WTC11 (cell line): ENCODE measurements around the gene NCBP1. TPM values are rescaled to one million over a fixed set of nuclear protein-coding genes. Genes with fewer than 3 reads are reported as not detected.

ENCODE experiments used
- ATAC-seq: fragments of 200-7000 bp; cut with Tn5 transposase; 2 replicates; pipeline ENCODE4 v1.10.0; 2021; ENCODE audit warnings: mild to moderate bottlenecking, moderate library complexity
- CTCF ChIA-PET: fragments of 300-600 bp; sonication (Branson Sonifier 250); formaldehyde crosslinking; loops from one replicate; lab custom pipeline; 2021; ENCODE audit warnings: antibody characterized with exemption; lab: Charles Lee
- POLR2A ChIA-PET: fragments of 350-600 bp; sonication (Branson Sonifier 250); formaldehyde crosslinking; loops from one replicate; lab custom pipeline; 2021; ENCODE audit warnings: antibody characterized with exemption; lab: Charles Lee
- DNase-seq: peaks from one replicate; pipeline ENCODE4 v3.0.0; 2021; ENCODE audit warnings: low spot score
- H3K27ac Mint-ChIP-seq: 2 replicates; pipeline ENCODE4 v1.8.0; 2021; ENCODE audit warnings: mixed read lengths
- H3K27me3 Mint-ChIP-seq: 2 replicates; pipeline ENCODE4 v1.8.0; 2021; ENCODE audit warnings: low read depth, mild to moderate bottlenecking, moderate library complexity, mixed read lengths
- H3K36me3 Mint-ChIP-seq: 2 replicates; pipeline ENCODE4 v1.8.0; 2021; ENCODE audit warnings: mixed read lengths
- H3K4me1 Mint-ChIP-seq: 2 replicates; pipeline ENCODE4 v1.8.0; 2022; ENCODE audit warnings: mixed read lengths
- H3K4me3 Mint-ChIP-seq: 2 replicates; pipeline ENCODE4 v1.8.0; 2021; ENCODE audit warnings: mild to moderate bottlenecking, moderate library complexity, mixed read lengths
- H3K9me3 Mint-ChIP-seq: 2 replicates; pipeline ENCODE4 v1.8.0; 2021; ENCODE audit warnings: mixed read lengths
- E2F4 ChIP-seq: sonication (generic); formaldehyde crosslinking; IDR thresholded peaks from 2 replicates; pipeline ENCODE4 v1.8.1; 2022; ENCODE audit warnings: low read depth, mild to moderate bottlenecking, moderate library complexity, missing genetic modification reagents, borderline replicate concordance
- FOXK1 ChIP-seq: sonication (generic); formaldehyde crosslinking; IDR thresholded peaks from 2 replicates; pipeline ENCODE4 v1.8.0; 2022; ENCODE audit warnings: mild to moderate bottlenecking, moderate library complexity, missing genetic modification reagents
- GABPB1 ChIP-seq: sonication (generic); formaldehyde crosslinking; IDR thresholded peaks from 2 replicates; pipeline ENCODE4 v1.8.1; 2023; ENCODE audit warnings: mild to moderate bottlenecking, missing genetic modification reagents
- HMGA2 ChIP-seq: fragments of 250-450 bp; sonication (Bioruptor Pico); IDR thresholded peaks from 2 replicates; pipeline ENCODE4 v1.4.0; 2021; ENCODE audit warnings: mild to moderate bottlenecking, moderate library complexity
- IRF1 ChIP-seq: sonication (generic); formaldehyde crosslinking; IDR thresholded peaks from 2 replicates; pipeline ENCODE4 v1.8.0; 2023; ENCODE audit warnings: missing genetic modification reagents
- JUN ChIP-seq: sonication (generic); formaldehyde crosslinking; IDR thresholded peaks from 2 replicates; pipeline ENCODE4 v1.8.0; 2023; ENCODE audit warnings: mild to moderate bottlenecking, missing genetic modification reagents
- NFATC4 ChIP-seq: fragments of 250-450 bp; sonication (Bioruptor Pico); IDR thresholded peaks from 2 replicates; pipeline ENCODE4 v1.9.0; 2021; ENCODE audit warnings: mild to moderate bottlenecking
- NFYB ChIP-seq: sonication (generic); formaldehyde crosslinking; conservative IDR thresholded peaks from 2 replicates; pipeline ENCODE4 v1.8.0; 2022; ENCODE audit warnings: low read depth, missing genetic modification reagents
- NR1H2 ChIP-seq: sonication (generic); formaldehyde crosslinking; IDR thresholded peaks from 2 replicates; pipeline ENCODE4 v1.9.0; 2021; ENCODE audit warnings: mild to moderate bottlenecking, moderate library complexity, missing genetic modification reagents
- SMAD4 ChIP-seq: sonication (generic); formaldehyde crosslinking; IDR thresholded peaks from 2 replicates; pipeline ENCODE4 v1.8.0; 2022; ENCODE audit warnings: mild to moderate bottlenecking, missing genetic modification reagents
- SP1 ChIP-seq: sonication (generic); formaldehyde crosslinking; conservative IDR thresholded peaks from 2 replicates; pipeline ENCODE4 v1.8.1; 2022; ENCODE audit warnings: missing genetic modification reagents
- STAT6 ChIP-seq: sonication (generic); formaldehyde crosslinking; conservative IDR thresholded peaks from 2 replicates; pipeline ENCODE4 v1.8.1; 2023; ENCODE audit warnings: mild to moderate bottlenecking, low read depth, missing genetic modification reagents, moderate library complexity
- TEAD1 ChIP-seq: sonication (generic); formaldehyde crosslinking; IDR thresholded peaks from 2 replicates; pipeline ENCODE4 v1.8.0; 2022; ENCODE audit warnings: mild to moderate bottlenecking, missing genetic modification reagents
- ZBTB43 ChIP-seq: sonication (generic); formaldehyde crosslinking; IDR thresholded peaks from 2 replicates; pipeline ENCODE4 v1.8.1; 2023; ENCODE audit warnings: mild to moderate bottlenecking, missing genetic modification reagents
- ZMAT4 ChIP-seq: fragments of 250-450 bp; sonication (Bioruptor Pico); IDR thresholded peaks from 2 replicates; pipeline ENCODE4 v1.9.0; 2021; ENCODE audit warnings: mild to moderate bottlenecking
- ZNF219 ChIP-seq: sonication (generic); formaldehyde crosslinking; IDR thresholded peaks from 2 replicates; pipeline ENCODE4 v1.8.0; 2023; ENCODE audit warnings: missing genetic modification reagents, mild to moderate bottlenecking, borderline replicate concordance
- ZNF317 ChIP-seq: sonication (generic); formaldehyde crosslinking; IDR thresholded peaks from 2 replicates; pipeline ENCODE4 v1.8.1; 2023; ENCODE audit warnings: low read depth, mild to moderate bottlenecking, moderate library complexity, missing genetic modification reagents, borderline replicate concordance
- ZSCAN18 ChIP-seq: fragments of 250-450 bp; sonication (Bioruptor Pico); IDR thresholded peaks from 2 replicates; pipeline ENCODE4 v2.1.2; 2022; ENCODE audit warnings: mild to moderate bottlenecking, moderate library complexity
- total RNA-seq: library from RNA; stranded (reverse); gene quantifications from 3 replicates; pipeline ENCODE4 v1.2.3, GENCODE V29; 2021

NCBP1 gene
- total RNA-seq, 1 experiment from 2014 or later = 61.1 TPM

GRCh38 chr9:97633859-97634490, 354 bp downstream of the NCBP1 start (continued):
- no peak for TF ChIP-seq STAT6 (CRISPR knock-in tag)
- 0 out of 2 replicates have a peak, but pooled peaks have one; percentile 18 for TF ChIP-seq ZNF317 (CRISPR knock-in tag)
- TF ChIP-seq HMGA2 (CRISPR knock-in tag) = no peak
- TF ChIP-seq NFATC4 = no peak
- no peak for TF ChIP-seq ZSCAN18 (CRISPR knock-in tag)
- TF ChIP-seq SP1 (CRISPR knock-in tag) = no peak
- TF ChIP-seq SMAD4 (CRISPR knock-in tag) = no peak
- TF ChIP-seq ZNF219 (CRISPR knock-in tag) = no peak
- TF ChIP-seq, all 79 proteins: peak for 7

GRCh38 chr9:97635026-97635425, 1.4 kb downstream of the NCBP1 start:
- peak overlapping the region; percentile 47 for H3K27ac Mint-ChIP-seq
- CTCF ChIA-PET = interaction anchor here (0.9 kb wide), 1 partner anchor 62 kb away, joined by 3 read pairs; the partner anchor contains the start of gene XPA

More at GRCh38 chr9:97635026-97635425, 1.4 kb downstream of the NCBP1 start:
- H3K27me3 Mint-ChIP-seq = no peaks in the 10 kb centered on the region
- TF ChIP-seq NFYB (CRISPR knock-in tag) (no peak), ZNF317 (CRISPR knock-in tag) (no peak), GABPB1 (CRISPR knock-in tag) (no peak), TEAD1 (CRISPR knock-in tag) (no peak), NR1H2 (CRISPR knock-in tag) (no peak), ZMAT4 (CRISPR knock-in tag) (no peak), IRF1 (CRISPR knock-in tag) (no peak), E2F4 (CRISPR knock-in tag) (no peak), ZBTB43 (CRISPR knock-in tag) (no peak), FOXK1 (CRISPR knock-in tag) (no peak), JUN (CRISPR knock-in tag) (no peak)
- DNase-seq = no peak
- no peak for ATAC-seq
- H3K9me3 Mint-ChIP-seq = no peaks in the 10 kb centered on the region
- no peaks in the 10 kb centered on the region for H3K36me3 Mint-ChIP-seq
- H3K4me3 Mint-ChIP-seq = peak overlapping the region; percentile 98
- peaks cover 37% of the 10 kb centered on the region for H3K4me1 Mint-ChIP-seq
- POLR2A ChIA-PET = no interaction called here
